Sigmoid colon (tissue), 4 donors: ENCODE data around the gene USP40.

ENCODE experiments used
- POLR2A ChIP-seq, 2 donors: fragments of 450-650 bp; IDR thresholded peaks; one replicate each; pipeline ENCODE4 v1.6.1; 2016; ENCODE audit warnings: antibody characterized with exemption in 2 of 2, mild to moderate bottlenecking in 2 of 2, moderate library complexity in 2 of 2
- POLR2AphosphoS5 ChIP-seq, 4 donors: sonication (generic); formaldehyde crosslinking; IDR thresholded peaks; one replicate each; pipeline ENCODE4 v1.6.1; 2017; ENCODE audit warnings: antibody characterized with exemption in 4 of 4
- TF ChIP-seq, protein P1 (sequence below), 4 experiments: fragments of 450-650 bp in 3 of 4; fragments of 200-600 bp in 1 of 4; IDR thresholded peaks; one replicate each; pipeline ENCODE4 v1.5.1; 2016 to 2019; ENCODE audit warnings: antibody characterized with exemption in 4 of 4, mild to moderate bottlenecking in 3 of 4, moderate library complexity in 2 of 4

DNA sequence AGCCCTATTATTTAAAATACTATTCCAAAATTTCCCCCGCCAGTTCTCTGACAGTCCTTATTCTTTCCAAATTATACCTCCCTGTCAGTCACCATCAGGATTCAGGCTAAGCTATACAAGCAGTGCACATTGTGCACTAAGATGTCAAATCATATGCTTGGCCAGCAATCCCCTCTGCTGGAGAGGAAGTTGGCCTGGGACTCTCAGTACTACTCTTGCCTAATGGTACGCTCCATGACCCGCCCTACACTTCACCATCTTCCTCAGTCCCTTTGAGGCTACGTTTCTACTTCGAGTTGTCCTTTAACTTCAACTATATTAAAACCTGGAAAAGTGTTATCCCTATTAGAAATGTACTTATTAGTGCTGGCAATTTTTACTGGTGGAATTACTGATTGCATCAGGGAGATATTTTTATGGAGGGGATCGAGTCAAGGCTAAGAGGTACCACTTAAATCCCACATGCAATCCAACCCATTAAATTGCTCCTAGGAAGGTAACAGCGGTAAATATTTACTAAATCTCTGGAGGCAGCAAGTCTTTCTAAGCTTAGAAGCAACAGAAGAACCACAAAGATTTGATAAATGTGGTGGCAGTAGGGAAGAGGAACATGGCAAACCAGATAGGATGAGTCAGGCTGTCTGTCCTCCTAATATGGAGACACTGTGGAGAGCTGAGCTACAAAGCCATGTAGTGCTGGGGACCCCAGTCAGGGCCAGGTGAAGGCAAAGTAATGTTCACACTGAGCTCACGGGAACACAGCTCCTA is 2.7 kb downstream of the USP40 start:
- TF ChIP-seq, protein P1, sequence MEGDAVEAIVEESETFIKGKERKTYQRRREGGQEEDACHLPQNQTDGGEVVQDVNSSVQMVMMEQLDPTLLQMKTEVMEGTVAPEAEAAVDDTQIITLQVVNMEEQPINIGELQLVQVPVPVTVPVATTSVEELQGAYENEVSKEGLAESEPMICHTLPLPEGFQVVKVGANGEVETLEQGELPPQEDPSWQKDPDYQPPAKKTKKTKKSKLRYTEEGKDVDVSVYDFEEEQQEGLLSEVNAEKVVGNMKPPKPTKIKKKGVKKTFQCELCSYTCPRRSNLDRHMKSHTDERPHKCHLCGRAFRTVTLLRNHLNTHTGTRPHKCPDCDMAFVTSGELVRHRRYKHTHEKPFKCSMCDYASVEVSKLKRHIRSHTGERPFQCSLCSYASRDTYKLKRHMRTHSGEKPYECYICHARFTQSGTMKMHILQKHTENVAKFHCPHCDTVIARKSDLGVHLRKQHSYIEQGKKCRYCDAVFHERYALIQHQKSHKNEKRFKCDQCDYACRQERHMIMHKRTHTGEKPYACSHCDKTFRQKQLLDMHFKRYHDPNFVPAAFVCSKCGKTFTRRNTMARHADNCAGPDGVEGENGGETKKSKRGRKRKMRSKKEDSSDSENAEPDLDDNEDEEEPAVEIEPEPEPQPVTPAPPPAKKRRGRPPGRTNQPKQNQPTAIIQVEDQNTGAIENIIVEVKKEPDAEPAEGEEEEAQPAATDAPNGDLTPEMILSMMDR (IDR thresholded peaks at IDR 0.05), result no peak
- TF ChIP-seq POLR2AphosphoS5 (IDR thresholded peaks at IDR 0.05) (no peak), POLR2A (IDR thresholded peaks at IDR 0.05) (no peak)
